GM12878 (cell line): ENCODE measurements around the gene ADAMTS14. TPM values are rescaled to one million over a fixed set of nuclear protein-coding genes. Genes with fewer than 3 reads are reported as not detected.

Experiments used
- ATAC-seq: fragments of 200-7000 bp; cut with Tn5 transposase; 3 replicates; pipeline ENCODE4 v1.9.1; 2020; ENCODE audit warnings: mild to moderate bottlenecking, moderate library complexity
- BruUV-seq: library from RNA; stranded (reverse); fragments of 400-500 nt; replicated peaks from 2 replicates; lab custom pipeline; 2021; lab: Mats Ljungman, UMichigan
- CTCF ChIA-PET: fragments of 300-600 bp; sonication (Branson Sonifier 250); formaldehyde crosslinking; extraction: SDS; loops from one replicate; lab custom pipeline; 2021; ENCODE audit warnings: inconsistent platforms; lab: Yijun Ruan, JAX
- POLR2A ChIA-PET: fragments of 350-600 bp; formaldehyde crosslinking; extraction: SDS; loops from one replicate; lab custom pipeline; 2021; ENCODE audit warnings: inconsistent platforms; lab: Charles Lee
- RAD21 ChIA-PET: fragments of 300-600 bp; sonication (Branson Sonifier 250); formaldehyde crosslinking; loops from one replicate; lab custom pipeline; 2023; ENCODE audit warnings: antibody characterized with exemption; ENCODE audit not compliant: unreplicated experiment; lab: Charles Lee
- SMC1A ChIA-PET: fragments of 300-600 bp; sonication (Branson Sonifier 250); formaldehyde crosslinking; loops from one replicate; lab custom pipeline; 2023; ENCODE audit not compliant: unreplicated experiment, uncharacterized antibody; lab: Charles Lee
- DNase-seq: peaks from one replicate; pipeline ENCODE4 v3.0.0-alpha.2; 2011; ENCODE audit warnings: low read depth, low spot score
- FAIRE-seq: peaks from 3 replicates; lab custom pipeline; 2011; peaks lifted over from hg19 to GRCh38; lab: Jason Lieb, UNC
- H2AFZ ChIP-seq: 2 replicates; pipeline ENCODE4 v1.6.0; 2011; ENCODE audit warnings: low read depth, low read length, control low read depth; ENCODE audit not compliant: control insufficient read depth
- H3K27ac ChIP-seq: 2 replicates; pipeline ENCODE4 v1.5.1; 2011; ENCODE audit warnings: control low read depth; ENCODE audit not compliant: control insufficient read depth, insufficient read depth
- H3K27me3 ChIP-seq, 2 experiments: replicated peaks in 1 of 2; 2 replicates each; pipeline versions ENCODE4 v1.6.0 to v1.6.1; 2011; ENCODE audit warnings: low read length in 1 of 2; ENCODE audit not compliant: control insufficient read depth in 2 of 2, insufficient read depth in 2 of 2
- H3K36me3 ChIP-seq, 2 experiments: 2 replicates each; pipeline ENCODE4 v1.5.1; 2011; ENCODE audit warnings: low read length in 1 of 2; ENCODE audit not compliant: control insufficient read depth in 2 of 2, insufficient read depth in 2 of 2
- H3K4me1 ChIP-seq: 2 replicates; pipeline ENCODE4 v1.6.1; 2011; ENCODE audit warnings: mild to moderate bottlenecking, low read length, moderate library complexity, mixed read lengths; ENCODE audit not compliant: control insufficient read depth, insufficient read depth
- H3K4me2 ChIP-seq: 2 replicates; pipeline ENCODE4 v1.6.0; 2011; ENCODE audit warnings: control low read depth; ENCODE audit not compliant: control insufficient read depth, insufficient read depth
- H3K4me3 ChIP-seq: fragments of 200-600 bp; sonication (generic); 2 replicates; pipeline ENCODE4 v1.5.1; 2016
- H3K79me2 ChIP-seq: 2 replicates; pipeline ENCODE4 v1.6.0; 2011; ENCODE audit warnings: low read length; ENCODE audit not compliant: control insufficient read depth, insufficient read depth
- H3K9ac ChIP-seq: 2 replicates; pipeline ENCODE4 v1.8.0; 2011; ENCODE audit warnings: low read length, control low read depth, mixed read lengths; ENCODE audit not compliant: control insufficient read depth, insufficient read depth
- H3K9me3 ChIP-seq: replicated peaks from 3 replicates; pipeline ENCODE4 v1.5.1; 2011; ENCODE audit warnings: mild to moderate bottlenecking, low read length; ENCODE audit not compliant: control insufficient read depth, insufficient read depth
- H4K20me1 ChIP-seq: 2 replicates; pipeline ENCODE4 v1.6.0; 2011; ENCODE audit not compliant: control insufficient read depth, insufficient read depth
- BACH1 ChIP-seq: fragments of 450-650 bp; IDR thresholded peaks from 2 replicates; pipeline ENCODE4 v1.6.1; 2017; ENCODE audit warnings: mild to moderate bottlenecking, borderline replicate concordance
- BMI1 ChIP-seq: fragments of 450-650 bp; IDR thresholded peaks from 2 replicates; pipeline ENCODE4 v1.6.1; 2016; ENCODE audit warnings: mild to moderate bottlenecking, moderate library complexity, borderline replicate concordance
- CEBPB ChIP-seq, 2 experiments: fragments of 150-350 bp in 1 of 2; IDR thresholded peaks; 2 replicates each; pipeline ENCODE4 v1.6.1; 2012 to 2014; ENCODE audit warnings: low read depth in 2 of 2, low read length in 2 of 2, borderline replicate concordance in 1 of 2, inconsistent platforms in 1 of 2
- DPF2 ChIP-seq: fragments of 450-650 bp; IDR thresholded peaks from 2 replicates; pipeline ENCODE4 v1.6.1; 2017; ENCODE audit warnings: mild to moderate bottlenecking
- E2F4 ChIP-seq: IDR thresholded peaks from 2 replicates; pipeline ENCODE4 v1.6.1; 2012; ENCODE audit warnings: low read depth, low read length, improper control_type of control experiment
- ETV6 ChIP-seq, 2 experiments: fragments of 450-650 bp in 1 of 2; IDR thresholded peaks in 1 of 2; conservative IDR thresholded peaks in 1 of 2; 2 replicates each; pipeline ENCODE4 v1.6.1; 2014; ENCODE audit warnings: antibody characterized with exemption in 1 of 2, borderline replicate concordance in 1 of 2, low read depth in 1 of 2, mild to moderate bottlenecking in 1 of 2, moderate library complexity in 1 of 2
- IKZF1 ChIP-seq: fragments of 450-650 bp; conservative IDR thresholded peaks from 2 replicates; pipeline ENCODE4 v1.6.1; 2017; ENCODE audit warnings: antibody characterized with exemption, mild to moderate bottlenecking
- KAT2A ChIP-seq: conservative IDR thresholded peaks from 2 replicates; pipeline ENCODE4 v1.6.1; 2011; ENCODE audit warnings: low read depth, low read length; ENCODE audit not compliant: control insufficient read depth
- POLR2AphosphoS5 ChIP-seq: IDR thresholded peaks from 2 replicates; pipeline ENCODE4 v1.6.1; 2011; ENCODE audit warnings: mild to moderate bottlenecking, low read length, inconsistent platforms
- SUZ12 ChIP-seq: fragments of 200-600 bp; sonication (generic); IDR thresholded peaks from one replicate; pipeline ENCODE4 v1.6.1; 2018; ENCODE audit warnings: antibody characterized with exemption, mild to moderate bottlenecking; ENCODE audit not compliant: unreplicated experiment
- TARDBP ChIP-seq: IDR thresholded peaks from 2 replicates; pipeline ENCODE4 v1.6.1; 2016; ENCODE audit warnings: borderline replicate concordance
- USF1 ChIP-seq: IDR thresholded peaks from 2 replicates; pipeline ENCODE4 v1.6.1; 2011; ENCODE audit warnings: borderline replicate concordance, low read depth, mild to moderate bottlenecking, moderate library complexity, mixed read lengths, low read length; ENCODE audit not compliant: insufficient read depth; ENCODE audit errors: extremely low read length
- USF2 ChIP-seq: IDR thresholded peaks from 2 replicates; pipeline ENCODE4 v1.6.1; 2011; ENCODE audit warnings: low read depth, low read length, improper control_type of control experiment, borderline replicate concordance
- YBX1 ChIP-seq: fragments of 450-650 bp; IDR thresholded peaks from 2 replicates; pipeline ENCODE4 v1.6.1; 2016; ENCODE audit warnings: antibody characterized with exemption
- ZNF274 ChIP-seq: IDR thresholded peaks from one replicate; pipeline ENCODE4 v1.8.0; 2011; ENCODE audit not compliant: insufficient read length, insufficient read depth
- ZNF622 ChIP-seq: fragments of 450-650 bp; IDR thresholded peaks from 2 replicates; pipeline ENCODE4 v1.6.1; 2017; ENCODE audit warnings: mild to moderate bottlenecking, inconsistent platforms
- WGBS: methylation state at CpG from one replicate; pipeline ENCODE4 v1.1.6; 2016; ENCODE audit warnings: low lambda C conversion rate; ENCODE audit not compliant: insufficient replicate concordance, insufficient coverage; ENCODE audit errors: missing lambda C conversion rate; 5-methylcytosine and 5-hydroxymethylcytosine counted together
- in situ Hi-C: fragments of 300-500 bp; cut with MboI; formaldehyde crosslinking; loops from 9 replicates; pipeline ENCODE4 v1.14.3; 2018; ENCODE audit warnings: mixed read lengths
- intact Hi-C: fragments of 100-400 bp; cut with micrococcal nuclease; formaldehyde crosslinking; loops from one replicate; pipeline ENCODE4 v1.14.2; 2022; ENCODE audit not compliant: unreplicated experiment
- polyA plus RNA-seq, 11 experiments: library from polyadenylated mRNA; depleted of rRNA in 4 of 11; unstranded in 6 of 11; stranded (reverse) in 5 of 11; fragments of >200 nt; fragmentation: Nextera tagmentation in 4 of 11; fragmentation: Illumina TruSeq in 1 of 11; extraction: Ambion mirVana in 4 of 11; extraction: Trizol in 1 of 11; gene quantifications; 1 replicate in 1 of 11; 2 replicates in 10 of 11; pipeline versions ENCODE4 v1.2.1 to v1.2.3, GENCODE V29; 2011 to 2016; ENCODE audit warnings: inconsistent platforms in 2 of 11, missing spikeins in 2 of 11, low read depth in 1 of 11
- total RNA-seq, 4 experiments: library from RNA; depleted of rRNA in 3 of 4; stranded (reverse); fragments of >200 nt in 3 of 4; fragmentation: Illumina TruSeq in 1 of 4; extraction: Trizol in 1 of 4; gene quantifications; 2 replicates each; pipeline versions ENCODE4 v1.2.1 to v1.2.3, GENCODE V29; 2013 to 2021

The ADAMTS14 gene
- total and polyA plus RNA-seq, 10 of the 15 experiments (the other 5 are each of a cell fraction or from before 2014, with no cell fraction given) = 0.03 to 0.05 TPM; not detected in 8

- no peak overlapping the region for H3K9ac ChIP-seq
- CTCF ChIA-PET = no interaction called here
- no TSS peak for BruUV-seq
- H3K4me1 ChIP-seq = no peaks in the 10 kb centered on the region
- H3K27ac ChIP-seq = no peak overlapping the region
- H3K27me3 ChIP-seq = no peaks in the 10 kb centered on the region
- 59% methylated on average over 16 of the region's 16 CpGs for WGBS
- H3K36me3 ChIP-seq = no peaks in the 10 kb centered on the region
- POLR2A ChIA-PET = no interaction called here
- H2AFZ ChIP-seq = no peak overlapping the region
- DNase-seq = no peak
- in situ Hi-C loops (no loop called here), intact Hi-C loops (no loop called here)
- H3K4me3 ChIP-seq = no peak overlapping the region
- ATAC-seq = no peak
- no peaks in the 10 kb centered on the region for H3K79me2 ChIP-seq
- H3K9me3 ChIP-seq = no peaks in the 10 kb centered on the region
- FAIRE-seq = no peak
- no peaks in the 10 kb centered on the region for H4K20me1 ChIP-seq
- TF ChIP-seq ETV6 (conservative IDR thresholded peaks at IDR 0.05 in 1 of 2, IDR thresholded peaks at IDR 0.05 in 1 of 2; ENCODE audit: borderline replicate concordance in 1 of 2, low read depth in 1 of 2) = no peak
- TF ChIP-seq BACH1 = no peak
- no peak for TF ChIP-seq TARDBP
- no peak overlapping the region for H3K4me2 ChIP-seq
- RAD21 ChIA-PET = no interaction called here
- SMC1A ChIA-PET = no interaction called here
These were observed 57.6 kb downstream of the ADAMTS14 start for GRCh38 chr10:70729763-70730357.

- ATAC-seq (no peak), DNase-seq (no peak), FAIRE-seq (no peak)
- Histone ChIP-seq H3K36me3 (no peaks in the 10 kb centered on the region), H3K4me1 (no peaks in the 10 kb centered on the region), H3K4me2 (no peak overlapping the region), H3K4me3 (no peak overlapping the region), H3K9me3 (no peaks in the 10 kb centered on the region), H3K27me3 (no peaks in the 10 kb centered on the region), H3K79me2 (no peaks in the 10 kb centered on the region), H3K9ac (no peak overlapping the region), H3K27ac (no peak overlapping the region), H2AFZ (no peak overlapping the region), H4K20me1 (no peaks in the 10 kb centered on the region)
- SMC1A ChIA-PET = interaction anchor here (1.2 kb wide), 1 partner anchor 9 kb away, joined by 3 read pairs; no protein-coding TSS in a partner anchor
- in situ Hi-C loops = no loop called here
- 7% methylated on average over 2 of the region's 2 CpGs for WGBS
- POLR2A ChIA-PET = no interaction called here
- BruUV-seq = no TSS peak
- intact Hi-C loops = no loop called here
- CTCF ChIA-PET = no interaction called here
- RAD21 ChIA-PET = no interaction called here
- TF ChIP-seq ZNF622 = no peak
- TF ChIP-seq POLR2AphosphoS5 = no peak
- no peak for TF ChIP-seq SUZ12
- no peak for TF ChIP-seq CEBPB (IDR thresholded peaks at IDR 0.05; ENCODE audit: borderline replicate concordance in 1 of 2, low read depth in 2 of 2, low read length in 2 of 2)
- TF ChIP-seq ZNF274 = no peak
- TF ChIP-seq KAT2A = no peak
- TF ChIP-seq USF2 = no peak
- TF ChIP-seq IKZF1 = no peak
- TF ChIP-seq E2F4 = no peak
- TF ChIP-seq DPF2 = no peak
- no peak for TF ChIP-seq BMI1
- TF ChIP-seq USF1 = no peak
- TF ChIP-seq YBX1 = no peak
These were observed 58.6 kb downstream of the ADAMTS14 start for GRCh38 chr10:70730955-70731354.
